CD14-positive monocyte (primary cell): Measurements from ENCODE around the gene TSPAN18. TPM values are rescaled to one million over a fixed set of nuclear protein-coding genes. Genes with fewer than 3 reads are reported as not detected.

Experiments
- DNase-seq, 3 donors: peaks; one replicate each; pipeline ENCODE4 v3.0.0-alpha.2; 2011 to 2022
- H2AFZ ChIP-seq: 2 replicates; pipeline ENCODE4 v1.6.0; 2012; ENCODE audit warnings: mild to moderate bottlenecking, low read depth, low read length, inconsistent platforms; ENCODE audit not compliant: insufficient read depth, poor library complexity, severe bottlenecking
- H3K27ac ChIP-seq, 2 donors: 1 replicate in 1 of 2; 2 replicates in 1 of 2; pipeline ENCODE4 v1.5.1; 2012 to 2013; ENCODE audit warnings: low read length in 2 of 2, control low read depth in 1 of 2, inconsistent platforms in 1 of 2, low read depth in 1 of 2, mild to moderate bottlenecking in 1 of 2
- H3K27me3 ChIP-seq, 2 donors: one replicate each; pipeline versions ENCODE4 v1.6.0 to v1.6.1; 2011 to 2013; ENCODE audit warnings: low read length in 2 of 2; ENCODE audit not compliant: control insufficient read depth in 2 of 2, insufficient read depth in 2 of 2
- H3K36me3 ChIP-seq, 2 donors: replicated peaks in 1 of 2; 1 replicate in 1 of 2; 2 replicates in 1 of 2; pipeline versions ENCODE4 v1.5.1 to v1.6.1; 2012 to 2013; ENCODE audit warnings: low read length in 2 of 2, control low read depth in 1 of 2, inconsistent platforms in 1 of 2, mild to moderate bottlenecking in 1 of 2; ENCODE audit not compliant: insufficient read depth in 2 of 2, control insufficient read depth in 1 of 2
- H3K4me1 ChIP-seq, 2 donors: 1 replicate in 1 of 2; 2 replicates in 1 of 2; pipeline versions ENCODE4 v1.5.1 to v1.6.1; 2012 to 2013; ENCODE audit warnings: low read length in 2 of 2, control low read depth in 1 of 2, inconsistent platforms in 1 of 2, mild to moderate bottlenecking in 1 of 2, moderate library complexity in 1 of 2; ENCODE audit not compliant: insufficient read depth in 2 of 2, control insufficient read depth in 1 of 2
- H3K4me2 ChIP-seq: replicated peaks from 2 replicates; pipeline ENCODE3; 2012; ENCODE audit warnings: low read length, moderate library complexity, mild to moderate bottlenecking; ENCODE audit not compliant: poor library complexity, severe bottlenecking; ENCODE audit errors: extremely low read depth
- H3K4me3 ChIP-seq, 3 experiments: fragments of 200-600 bp in 1 of 3; sonication (generic) in 1 of 3; replicated peaks in 1 of 3; 1 replicate in 2 of 3; 2 replicates in 1 of 3; pipeline ENCODE4 v1.5.1; 2011 to 2013; ENCODE audit warnings: low read length in 3 of 3, mild to moderate bottlenecking in 3 of 3, control low read depth in 2 of 3, low read depth in 2 of 3, inconsistent platforms in 1 of 3, moderate library complexity in 1 of 3
- H3K79me2 ChIP-seq: 2 replicates; pipeline ENCODE4 v1.6.0; 2012; ENCODE audit warnings: mild to moderate bottlenecking, control low read depth, inconsistent platforms, low read length, moderate library complexity; ENCODE audit not compliant: insufficient read depth
- H3K9ac ChIP-seq: 2 replicates; pipeline ENCODE4 v1.6.0; 2017; ENCODE audit warnings: low read length, mild to moderate bottlenecking; ENCODE audit not compliant: insufficient read depth, poor library complexity, severe bottlenecking
- H3K9me3 ChIP-seq, 2 donors: replicated peaks in 1 of 2; 1 replicate in 1 of 2; 2 replicates in 1 of 2; pipeline versions ENCODE4 v1.5.1 to v1.6.1; 2012 to 2013; ENCODE audit warnings: low read length in 2 of 2, control low read depth in 1 of 2; ENCODE audit not compliant: control insufficient read depth in 1 of 2, insufficient read depth in 1 of 2
- H4K20me1 ChIP-seq: 2 replicates; pipeline ENCODE4 v1.6.0; 2012; ENCODE audit warnings: mild to moderate bottlenecking, low read length, control low read depth, moderate library complexity; ENCODE audit not compliant: insufficient read depth
- H3K27ac Mint-ChIP-seq, 7 donors: one replicate each; pipeline ENCODE4 v1.8.0; 2020; ENCODE audit warnings: mild to moderate bottlenecking in 7 of 7, mixed read lengths in 7 of 7, moderate library complexity in 6 of 7, inconsistent platforms in 2 of 7
- H3K27me3 Mint-ChIP-seq, 3 donors: one replicate each; pipeline ENCODE4 v1.8.0; 2021 to 2022; ENCODE audit warnings: low read depth in 3 of 3, mild to moderate bottlenecking in 3 of 3, mixed read lengths in 3 of 3, moderate library complexity in 3 of 3, inconsistent platforms in 1 of 3
- H3K36me3 Mint-ChIP-seq, 2 donors: one replicate each; pipeline ENCODE4 v1.8.0; 2020; ENCODE audit warnings: mixed read lengths in 2 of 2, inconsistent platforms in 1 of 2, mild to moderate bottlenecking in 1 of 2
- H3K4me1 Mint-ChIP-seq: one replicate; pipeline ENCODE4 v1.8.0; 2020; ENCODE audit warnings: mild to moderate bottlenecking, mixed read lengths
- H3K4me3 Mint-ChIP-seq, 2 donors: one replicate each; pipeline ENCODE4 v1.8.0; 2020; ENCODE audit warnings: mild to moderate bottlenecking in 2 of 2, mixed read lengths in 2 of 2, moderate library complexity in 1 of 2
- H3K9me3 Mint-ChIP-seq, 7 donors: one replicate each; pipeline ENCODE4 v1.8.0; 2020 to 2022; ENCODE audit warnings: mixed read lengths in 7 of 7, mild to moderate bottlenecking in 6 of 7, moderate library complexity in 6 of 7, inconsistent platforms in 2 of 7
- CTCF ChIP-seq: fragments of 200-600 bp; IDR thresholded peaks from one replicate; pipeline ENCODE4 v1.8.0; 2022; ENCODE audit warnings: antibody characterized with exemption, mild to moderate bottlenecking
- WGBS: methylation state at CpG from one replicate; pipeline ENCODE4 v1.1.5; 2013; ENCODE audit warnings: missing lambda C conversion rate; ENCODE audit not compliant: insufficient coverage; 5-methylcytosine and 5-hydroxymethylcytosine counted together
- intact Hi-C, 2 donors: fragments of 100-400 bp; cut with micrococcal nuclease; formaldehyde crosslinking; loops; one replicate each; pipeline versions ENCODE4 v1.15.0 to v1.15.1; 2023
- polyA plus RNA-seq, 3 donors: library from polyadenylated mRNA; depleted of rRNA in 1 of 3; unstranded in 2 of 3; stranded (reverse) in 1 of 3; fragments of 300-500 nt in 2 of 3; fragments of >200 nt in 1 of 3; fragmentation: Illumina TruSeq in 2 of 3; gene quantifications; 1 replicate in 2 of 3; 2 replicates in 1 of 3; pipeline ENCODE4 v1.2.3, GENCODE V29; 2012 to 2021

The TSPAN18 gene
- polyA plus RNA-seq, 3 donors = not detected

GRCh38 chr11:44763121-44763820 lies 36.5 kb downstream of the TSPAN18 start:
- 100% methylated on average over 3 of the region's 5 CpGs for WGBS
- H3K9me3 Mint-ChIP-seq = peaks cover 0 to 8% (median 4%) of the 10 kb centered on the region in 7 donors

GRCh38 chr11:44764583-44764982 lies 37.8 kb downstream of the TSPAN18 start:
- Histone ChIP-seq H3K9me3 (no peaks in the 10 kb centered on the region), H4K20me1 (no peaks in the 10 kb centered on the region), H3K79me2 (no peaks in the 10 kb centered on the region), H3K36me3 (no peaks in the 10 kb centered on the region), H3K4me2 (no peak overlapping the region), H3K4me1 (no peaks in the 10 kb centered on the region), H2AFZ (no peak overlapping the region), H3K4me3 (no peak overlapping the region), H3K9ac (no peak overlapping the region), H3K27ac (no peak overlapping the region), H3K27me3 (no peaks in the 10 kb centered on the region)
- DNase-seq = no peak
- no peak overlapping the region for H3K4me3 Mint-ChIP-seq
- no CpG with 5 or more reads among the region's 4 CpGs for WGBS
- no peaks in the 10 kb centered on the region for H3K4me1 Mint-ChIP-seq
- intact Hi-C loops = no loop called here
- H3K27ac Mint-ChIP-seq = no peak overlapping the region
- TF ChIP-seq CTCF = no peak
- peaks cover 0 to 4% (median 3%) of the 10 kb centered on the region in 3 donors for H3K27me3 Mint-ChIP-seq
- H3K9me3 Mint-ChIP-seq = peaks cover 0 to 3% (median 0%) of the 10 kb centered on the region in 7 donors
- no peaks in the 10 kb centered on the region for H3K36me3 Mint-ChIP-seq

More at GRCh38 chr11:44763121-44763820, 36.5 kb downstream of the TSPAN18 start:
- DNase-seq = no peak
- no peak overlapping the region for H3K4me2 ChIP-seq
- no peak overlapping the region for H2AFZ ChIP-seq
- TF ChIP-seq CTCF = no peak
- intact Hi-C loops = no loop called here
- H3K27me3 ChIP-seq = no peaks in the 10 kb centered on the region
- Mint-ChIP-seq H3K36me3 (no peaks in the 10 kb centered on the region), H3K4me1 (no peaks in the 10 kb centered on the region), H3K27ac (no peak overlapping the region), H3K4me3 (no peak overlapping the region), H3K27me3 (peaks cover 0 to 7% (median 1%) of the 10 kb centered on the region in 3 donors)
- no peak overlapping the region for H3K9ac ChIP-seq
- no peaks in the 10 kb centered on the region for H3K4me1 ChIP-seq
- no peaks in the 10 kb centered on the region for H3K79me2 ChIP-seq
- H3K27ac ChIP-seq = no peak overlapping the region
- H3K9me3 ChIP-seq = no peaks in the 10 kb centered on the region
- no peaks in the 10 kb centered on the region for H4K20me1 ChIP-seq
- no peak overlapping the region for H3K4me3 ChIP-seq
- H3K36me3 ChIP-seq = no peaks in the 10 kb centered on the region
